Measurements from ENCODE around the gene RNU6-1.

RNU6-1 gene

GRCh38 chr15:67839929-67840748 is at the start of gene RNU6-1:
Gene RNU6-1 (minus strand): TSS chr15:67840045.
- peak; percentile 95 for DNase-seq (ENCODE audit: low spot score)

DNA sequence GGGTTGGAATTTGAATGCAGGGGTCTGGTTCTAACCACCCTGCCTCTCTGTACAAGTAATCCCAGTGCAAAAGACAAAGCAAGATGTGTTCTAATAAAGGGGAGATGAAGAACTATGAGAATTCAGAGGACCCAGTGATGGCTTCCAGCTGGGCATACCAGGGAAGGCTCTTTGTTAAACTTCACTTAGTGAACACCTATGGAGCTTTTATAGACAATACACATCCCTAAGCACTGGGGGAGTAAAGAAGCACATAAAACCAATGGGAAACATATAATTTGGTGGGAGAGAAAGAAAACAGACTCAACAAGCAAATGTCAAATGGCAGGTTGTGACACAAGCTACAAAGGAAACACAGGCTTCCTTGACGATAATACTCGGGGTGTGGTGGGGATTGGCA is 47.9 kb upstream of the RNU6-1 start:
- ChIA-PET POLR2A (ENCODE audit: low non-redundant PET) (no interaction called here), CTCF (interaction anchor here (0.6 kb wide), 2 partner anchors 14 to 63 kb away, joined by 3 to 5 read pairs; no protein-coding TSS in a partner anchor)
- no peak overlapping the region for H3K27ac ChIP-seq
- no peak for DNase-seq (ENCODE audit: low spot score)
- no peak for TF ChIP-seq CTCF (conservative IDR thresholded peaks at IDR 0.05; ENCODE audit: low read depth)

More at GRCh38 chr15:67839929-67840748, at the start of gene RNU6-1:
- TF ChIP-seq CTCF (conservative IDR thresholded peaks at IDR 0.05; ENCODE audit: low read depth): no peak
- peak within 1 kb of the TSS; percentile 89 for H3K27ac ChIP-seq
- ChIA-PET POLR2A (ENCODE audit: low non-redundant PET) (no interaction called here), CTCF (interaction anchor here (0.5 to 1.0 kb wide), 4 partner anchors 315 to 466 kb away, joined by 3 to 4 read pairs (median 4); no protein-coding TSS in a partner anchor)

DNA sequence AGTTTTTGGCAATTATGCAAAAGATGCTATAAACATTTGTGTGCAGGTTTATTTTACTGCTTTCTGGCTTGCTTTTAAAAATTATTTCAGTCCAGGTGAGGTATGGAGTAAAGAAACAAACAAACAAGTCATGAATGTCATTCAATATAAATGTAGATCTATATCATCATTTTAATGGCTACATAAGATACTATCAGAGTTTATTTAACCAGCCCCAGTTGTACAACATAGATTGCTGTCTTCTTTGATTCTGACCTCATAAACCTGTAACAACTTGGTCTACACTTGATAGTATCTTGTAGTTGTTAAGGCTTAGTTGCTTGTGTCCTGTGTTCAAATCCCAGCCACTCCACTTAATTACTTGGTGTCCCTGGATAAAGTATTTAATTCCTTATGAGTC is 46.0 kb upstream of the RNU6-1 start:
- no peak for DNase-seq (ENCODE audit: low spot score)
- H3K27ac ChIP-seq: no peak overlapping the region
- ChIA-PET CTCF (interaction anchor here (0.5 to 1.0 kb wide), 2 partner anchors 22 to 370 kb away, joined by 3 read pairs; no protein-coding TSS in a partner anchor), POLR2A (ENCODE audit: low non-redundant PET) (no interaction called here)
- TF ChIP-seq CTCF (conservative IDR thresholded peaks at IDR 0.05; ENCODE audit: low read depth): no peak

GRCh38 chr15:67885175-67885523 is 45.3 kb upstream of the RNU6-1 start:
- DNase-seq (ENCODE audit: low spot score): no peak
- ChIA-PET POLR2A (ENCODE audit: low non-redundant PET) (no interaction called here), CTCF (no interaction called here)
- peak overlapping the region; percentile 92 for H3K27ac ChIP-seq
- TF ChIP-seq CTCF (conservative IDR thresholded peaks at IDR 0.05; ENCODE audit: low read depth): no peak

- TF ChIP-seq CTCF (conservative IDR thresholded peaks at IDR 0.05; ENCODE audit: low read depth): no peak
- DNase-seq (ENCODE audit: low spot score): peak; percentile 89
- ChIA-PET CTCF (no interaction called here), POLR2A (ENCODE audit: low non-redundant PET) (no interaction called here)
- peak overlapping the region; percentile 92 for H3K27ac ChIP-seq
These were observed 44.8 kb upstream of the RNU6-1 start for GRCh38 chr15:67884514-67885174.

DNA sequence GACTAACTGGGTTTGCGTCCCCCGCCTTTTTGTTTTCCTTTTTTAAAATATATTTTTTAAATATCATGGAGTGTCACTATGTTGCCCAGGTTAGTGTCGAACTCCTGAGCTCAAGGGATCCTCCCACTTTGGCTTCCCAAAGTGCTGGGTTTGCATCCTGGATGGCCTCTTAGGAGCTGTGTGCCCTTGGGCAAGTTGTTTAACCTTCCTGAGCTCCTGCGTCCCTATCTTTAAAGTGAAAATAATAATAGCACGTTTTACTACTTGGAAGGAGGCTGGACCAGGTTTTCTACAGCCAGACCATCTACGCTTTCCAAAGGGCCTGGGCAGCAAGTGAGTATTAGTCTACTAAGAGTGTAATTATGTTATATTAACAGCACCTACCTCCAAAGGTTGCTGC is 44.2 kb upstream of the RNU6-1 start:
- TF ChIP-seq CTCF (conservative IDR thresholded peaks at IDR 0.05; ENCODE audit: low read depth): no peak
- no peak for DNase-seq (ENCODE audit: low spot score)
- ChIA-PET CTCF (no interaction called here), POLR2A (ENCODE audit: low non-redundant PET) (no interaction called here)
- H3K27ac ChIP-seq: peak overlapping the region; percentile 92

Measured in RWPE1 (cell line).